ENCODE results near the gene ZNF609.

The ZNF609 gene

DNA sequence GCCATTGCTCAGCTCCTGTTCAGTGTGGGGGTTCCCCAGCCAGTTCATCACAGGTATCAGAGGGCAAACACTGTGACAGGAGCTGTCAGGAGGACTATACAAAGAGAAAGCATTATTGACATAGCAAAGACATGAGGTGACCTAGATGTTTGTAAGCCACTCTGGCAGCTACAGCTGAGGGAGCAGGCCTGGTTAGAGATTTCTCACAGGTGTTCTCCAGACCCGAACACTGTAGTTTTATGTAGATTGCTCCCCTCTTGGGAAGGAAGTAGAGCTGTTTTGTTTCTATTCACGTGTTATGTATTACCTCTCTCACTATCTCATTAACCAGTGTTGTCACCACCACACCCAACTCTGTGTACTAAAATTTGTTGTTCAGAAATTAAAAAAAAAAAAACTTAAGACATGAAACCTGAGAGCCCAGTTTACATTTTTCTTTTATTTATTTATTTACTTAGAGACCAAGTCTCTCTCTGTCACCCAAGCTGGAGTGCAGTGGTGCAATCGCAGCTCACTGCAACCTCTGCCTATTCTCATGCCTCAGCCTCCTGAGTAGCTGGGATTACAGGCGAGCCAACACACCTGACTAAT, 191.3 kb downstream of the ZNF609 start:
- no peak for DNase-seq (ENCODE audit: low spot score)

DNA sequence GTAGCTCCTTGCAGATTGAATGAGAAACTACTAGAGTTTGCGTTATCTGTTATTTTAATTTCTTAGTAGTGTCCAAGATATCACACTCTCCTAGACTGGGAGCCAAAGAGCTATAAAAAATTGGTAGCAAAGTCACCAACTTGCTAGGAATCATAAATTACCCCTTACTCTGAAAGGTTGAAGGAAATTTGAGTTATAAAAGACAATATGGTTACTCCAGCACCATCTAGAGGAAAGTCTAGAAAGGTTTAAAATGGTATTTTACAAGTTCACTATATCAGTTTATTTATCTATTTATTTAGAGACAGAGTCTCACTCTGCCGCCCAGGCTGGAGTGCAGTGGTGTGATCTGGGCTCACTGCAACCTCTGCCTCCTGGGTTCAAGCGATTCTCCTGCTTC, 193.4 kb downstream of the ZNF609 start:
- no peak for DNase-seq (ENCODE audit: low spot score)

DNA sequence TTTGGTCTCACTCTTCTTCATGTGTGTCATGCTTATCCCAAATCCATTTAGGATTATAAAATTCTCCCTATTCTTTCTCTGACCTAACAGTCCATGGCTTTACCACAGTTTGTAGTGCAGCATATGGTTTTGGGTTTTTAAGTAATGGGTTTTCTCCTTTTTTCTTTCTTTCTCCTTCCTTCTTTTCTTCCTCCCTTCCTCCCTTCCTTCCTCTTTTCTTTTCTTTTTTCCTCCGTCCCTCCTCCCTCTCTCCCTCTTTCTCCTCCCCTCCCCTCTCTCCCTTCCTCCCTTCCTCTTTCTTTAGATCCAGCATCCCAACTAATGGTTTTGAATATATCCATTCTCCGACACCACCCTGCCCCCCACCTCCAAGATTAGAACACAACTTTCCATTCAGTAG, 196.1 kb downstream of the ZNF609 start:
- no peak for DNase-seq (ENCODE audit: low spot score)

DNA sequence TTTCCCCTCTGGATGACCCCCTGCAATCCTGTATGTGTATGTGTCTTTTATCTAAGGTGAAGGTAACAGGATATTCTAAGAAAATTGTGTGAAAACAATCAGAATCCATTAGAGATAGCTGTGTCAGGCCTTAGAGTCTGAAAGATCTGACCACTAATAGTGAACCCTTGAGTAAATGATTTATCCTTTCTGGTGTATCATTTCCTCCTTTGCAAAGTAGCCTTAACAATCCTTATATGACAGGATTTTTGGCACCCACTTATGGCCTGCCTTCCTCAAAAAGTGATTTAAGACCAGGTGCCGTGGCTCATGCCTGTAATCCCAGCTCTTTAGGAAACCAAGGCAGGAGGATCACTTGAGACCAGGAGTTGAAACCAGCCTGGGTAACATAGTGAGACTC, 204.8 kb downstream of the ZNF609 start:
- no peak for DNase-seq (ENCODE audit: low spot score)

DNA sequence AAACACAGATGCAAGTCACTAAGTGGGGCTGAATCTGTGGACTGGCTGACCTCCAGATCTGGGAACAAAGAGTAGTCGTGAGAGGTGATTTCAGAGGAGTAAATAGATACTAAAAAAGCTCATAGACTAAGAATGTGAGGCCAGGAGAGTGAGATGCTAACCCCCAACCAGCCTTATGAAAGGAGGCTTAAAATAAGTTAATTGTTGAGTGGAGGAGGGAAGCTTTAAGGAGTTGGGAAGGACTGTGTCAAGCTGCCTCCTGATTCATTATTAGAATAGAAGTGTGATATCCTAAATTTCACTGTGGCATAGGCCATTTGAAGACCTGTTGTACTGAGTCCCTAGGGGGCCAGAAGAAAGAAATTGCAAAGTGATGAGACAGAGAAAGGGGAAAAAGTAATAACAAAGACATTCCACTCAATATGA, 207.4 kb downstream of the ZNF609 start:
- no peak for DNase-seq (ENCODE audit: low spot score)

DNA sequence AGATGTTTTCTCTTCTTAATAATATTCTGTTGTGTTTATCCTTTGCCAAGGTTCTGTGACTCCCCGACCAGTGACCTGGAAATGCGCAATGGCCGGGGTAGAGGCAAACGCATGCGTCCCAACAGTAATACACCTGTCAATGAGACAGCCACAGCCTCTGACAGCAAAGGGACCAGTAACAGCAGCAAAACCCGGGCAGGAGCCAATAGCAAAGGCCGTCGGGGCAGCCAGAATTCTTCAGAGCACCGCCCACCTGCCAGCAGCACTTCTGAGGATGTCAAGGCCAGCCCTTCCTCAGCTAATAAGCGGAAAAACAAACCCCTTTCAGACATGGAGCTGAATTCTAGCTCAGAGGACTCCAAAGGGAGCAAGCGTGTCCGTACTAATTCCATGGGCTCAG, 213.5 kb downstream of the ZNF609 start:
- no peak for DNase-seq (ENCODE audit: low spot score)

DNA sequence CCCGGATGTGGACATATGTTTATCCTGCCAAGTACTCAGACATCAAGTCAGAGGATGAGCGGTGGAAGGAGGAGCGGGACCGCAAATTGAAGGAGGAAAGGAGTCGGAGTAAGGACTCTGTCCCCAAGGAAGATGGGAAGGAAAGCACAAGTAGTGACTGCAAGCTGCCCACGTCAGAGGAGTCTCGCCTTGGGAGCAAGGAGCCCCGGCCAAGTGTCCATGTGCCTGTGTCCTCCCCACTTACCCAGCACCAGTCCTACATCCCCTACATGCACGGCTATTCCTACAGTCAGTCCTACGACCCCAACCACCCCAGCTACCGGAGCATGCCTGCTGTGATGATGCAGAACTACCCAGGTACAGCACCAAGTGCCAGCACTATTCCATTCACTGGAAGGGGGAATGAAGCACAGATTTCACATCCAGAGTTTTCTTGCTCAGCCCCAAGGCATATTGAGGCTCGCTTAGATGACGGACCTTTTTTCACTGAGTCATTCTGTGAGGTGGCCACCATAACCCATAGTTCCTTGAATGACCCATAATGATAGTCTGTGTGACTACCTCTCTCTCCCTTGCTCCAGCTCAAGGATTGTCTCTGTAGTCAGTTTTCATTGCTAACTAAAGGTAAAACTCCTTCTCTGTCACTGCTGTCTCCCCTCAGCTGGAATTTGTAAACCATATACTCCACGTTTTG, 217.9 kb downstream of the ZNF609 start:
- DNase-seq (ENCODE audit: low spot score) = no peak

DNA sequence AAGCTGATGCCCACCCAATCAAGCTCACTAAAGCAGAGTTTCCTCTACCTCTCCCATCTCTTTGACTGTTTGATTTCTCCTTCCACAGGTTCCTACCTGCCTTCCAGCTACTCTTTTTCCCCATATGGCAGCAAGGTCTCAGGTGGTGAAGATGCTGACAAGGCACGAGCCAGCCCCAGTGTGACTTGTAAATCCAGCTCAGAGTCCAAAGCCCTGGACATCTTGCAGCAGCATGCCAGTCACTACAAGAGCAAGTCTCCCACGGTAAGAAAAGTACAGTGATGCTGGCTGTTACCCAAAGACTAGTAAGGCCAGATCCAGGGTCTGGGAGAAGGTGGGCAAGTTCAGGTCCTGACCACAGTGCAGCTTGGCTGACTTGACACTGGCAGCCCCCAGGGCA, 219.7 kb downstream of the ZNF609 start:
- no peak for DNase-seq (ENCODE audit: low spot score)

DNA sequence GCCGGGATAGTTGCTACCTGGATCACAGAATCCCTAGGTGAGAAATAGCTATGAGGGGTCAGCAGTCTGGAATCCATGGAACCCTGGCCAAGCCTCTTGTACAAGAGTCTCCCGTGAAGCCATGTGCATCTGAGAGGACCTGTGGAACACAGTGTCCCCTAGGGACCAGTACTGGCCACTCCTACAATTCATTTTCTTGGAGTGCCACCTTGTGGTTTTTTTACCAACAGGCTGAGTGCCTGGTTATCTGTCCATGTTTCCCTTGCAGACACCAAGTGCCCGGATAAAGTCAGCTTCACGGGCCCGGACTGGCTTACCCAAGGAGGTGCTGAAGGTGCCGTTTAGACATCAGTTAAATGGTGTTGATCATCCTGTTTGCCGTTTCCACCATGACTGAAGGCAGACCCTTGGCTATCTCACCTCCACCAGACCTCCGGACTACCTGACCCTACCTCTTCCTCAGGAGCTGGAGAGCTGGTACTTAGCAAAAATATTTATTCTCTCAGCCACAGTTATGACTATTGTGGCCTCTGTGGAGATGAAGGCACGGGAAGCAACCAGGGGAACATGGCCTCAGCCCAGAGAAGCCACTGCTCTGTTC, 221.1 kb downstream of the ZNF609 start:
- peak; percentile 60 for DNase-seq (ENCODE audit: low spot score)

DNA sequence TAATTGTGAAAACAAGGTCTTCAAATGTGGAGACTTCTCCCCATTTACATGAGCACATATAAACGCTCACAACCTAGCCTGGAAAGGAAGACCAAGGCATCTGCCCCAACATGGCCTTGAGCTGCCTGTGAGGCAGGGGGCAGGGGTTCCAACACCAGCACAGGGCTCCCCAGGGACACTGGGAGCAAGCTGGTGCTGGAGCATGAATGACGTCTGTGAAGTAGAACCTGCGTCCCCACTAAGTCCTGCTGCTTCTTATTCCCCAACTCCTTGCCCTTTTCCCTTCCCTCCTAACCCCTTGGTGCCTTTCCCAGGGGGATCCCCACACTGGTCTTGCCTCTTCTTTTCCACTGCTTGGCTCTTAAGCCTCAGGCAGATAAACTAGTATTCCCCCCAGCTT, 221.9 kb downstream of the ZNF609 start:
- no peak for DNase-seq (ENCODE audit: low spot score)

DNA sequence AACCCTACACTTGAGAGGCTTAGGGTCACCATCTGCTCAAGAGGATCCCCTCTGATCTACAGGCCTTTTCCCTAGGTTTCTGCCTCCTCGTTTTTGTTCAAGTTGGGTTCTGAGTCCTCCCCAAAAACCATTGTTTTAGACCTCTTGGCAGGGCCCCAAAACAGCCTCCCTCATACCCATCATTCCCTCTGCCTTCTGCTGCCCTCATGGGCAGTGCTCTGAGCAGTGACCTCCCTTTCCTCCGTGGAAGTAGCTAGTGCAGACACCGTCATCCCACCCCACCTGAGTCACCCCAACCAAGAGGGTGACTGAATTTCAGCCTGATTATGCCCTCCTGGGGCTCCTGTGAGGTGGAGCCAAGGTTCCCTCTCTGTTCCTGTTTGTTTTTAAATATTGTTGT, 223.0 kb downstream of the ZNF609 start:
- no peak for DNase-seq (ENCODE audit: low spot score)

DNA sequence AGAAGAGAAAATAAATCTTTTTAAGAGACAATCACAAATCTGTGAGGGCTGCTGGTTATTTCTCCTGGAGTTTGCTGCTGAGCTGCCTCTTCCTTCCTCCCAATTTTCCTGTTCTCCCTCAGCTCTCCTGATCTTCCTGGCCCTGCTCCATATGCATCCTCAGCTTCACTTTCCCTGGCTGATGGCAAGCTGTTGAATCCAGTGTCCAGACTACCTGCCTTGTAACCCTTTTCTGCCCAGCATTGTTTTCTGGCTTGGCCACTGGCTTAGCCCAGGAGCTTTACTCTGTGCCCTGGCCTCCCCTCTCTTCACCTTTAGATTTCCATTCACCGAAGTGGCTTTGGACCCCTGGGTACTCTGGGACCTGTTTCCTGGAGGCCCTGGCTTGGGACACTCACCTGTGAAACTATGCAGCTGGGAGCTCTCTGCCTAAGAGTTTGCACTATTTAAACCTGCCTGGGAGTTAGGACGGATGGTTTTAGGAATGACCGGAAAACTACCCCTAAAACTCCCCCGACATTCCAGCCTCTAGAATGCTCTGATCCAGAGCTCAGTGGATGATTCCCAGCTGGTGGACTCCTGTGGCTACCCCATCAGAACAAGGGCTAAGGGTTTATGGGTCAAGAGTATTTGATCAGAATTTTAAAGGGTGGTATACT, 225.0 kb downstream of the ZNF609 start:
- no peak for DNase-seq (ENCODE audit: low spot score)

DNA sequence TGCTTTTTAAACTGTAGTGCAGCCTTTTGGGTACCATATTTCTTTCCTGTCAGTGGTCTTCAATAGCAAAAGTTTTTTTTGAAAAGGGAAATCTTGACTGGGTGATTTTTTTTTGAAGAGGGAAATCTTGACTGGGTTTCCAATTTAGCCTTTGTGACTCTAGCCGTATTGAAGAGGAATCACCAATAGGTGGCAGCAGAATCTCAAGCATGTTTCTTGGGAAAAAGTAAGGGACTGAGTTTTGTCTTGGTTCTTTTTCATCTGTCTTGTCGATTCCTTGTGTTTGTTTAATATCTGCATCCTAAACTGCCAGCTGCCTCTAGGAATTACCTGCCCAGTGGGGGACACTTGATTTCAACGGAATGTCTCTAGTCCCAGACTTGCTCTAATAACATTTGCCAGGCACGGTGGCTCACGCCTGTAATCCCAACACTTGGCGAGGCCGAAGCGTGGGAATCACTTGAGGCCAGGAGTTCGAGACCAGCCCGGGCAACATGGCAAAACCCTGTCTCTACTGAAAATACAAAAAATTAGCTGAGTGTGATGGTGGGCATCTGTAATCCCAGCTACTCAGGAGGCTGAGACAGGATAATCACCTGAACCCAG, 225.9 kb downstream of the ZNF609 start:
- DNase-seq (ENCODE audit: low spot score) = peak; percentile 23

DNA sequence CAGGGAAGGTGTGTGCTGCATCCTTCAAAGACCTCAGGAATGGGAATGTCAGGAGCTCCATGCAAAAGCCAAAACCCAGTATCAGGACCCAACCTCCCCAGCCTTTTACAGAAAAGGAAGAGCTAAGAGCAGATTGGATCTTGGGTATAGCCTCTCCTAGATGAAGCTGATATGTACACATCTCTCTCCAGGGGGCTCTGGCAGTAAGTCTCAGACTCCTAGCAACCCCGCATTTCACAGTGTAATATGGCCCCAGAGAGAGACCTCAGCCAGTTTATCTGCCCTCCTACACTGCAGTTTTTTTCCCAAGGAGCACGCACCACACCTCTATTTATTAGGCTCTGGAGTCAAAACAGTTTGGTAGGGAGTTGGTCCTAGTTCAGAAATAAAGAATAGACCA, 226.8 kb downstream of the ZNF609 start:
- no peak for DNase-seq (ENCODE audit: low spot score)

DNA sequence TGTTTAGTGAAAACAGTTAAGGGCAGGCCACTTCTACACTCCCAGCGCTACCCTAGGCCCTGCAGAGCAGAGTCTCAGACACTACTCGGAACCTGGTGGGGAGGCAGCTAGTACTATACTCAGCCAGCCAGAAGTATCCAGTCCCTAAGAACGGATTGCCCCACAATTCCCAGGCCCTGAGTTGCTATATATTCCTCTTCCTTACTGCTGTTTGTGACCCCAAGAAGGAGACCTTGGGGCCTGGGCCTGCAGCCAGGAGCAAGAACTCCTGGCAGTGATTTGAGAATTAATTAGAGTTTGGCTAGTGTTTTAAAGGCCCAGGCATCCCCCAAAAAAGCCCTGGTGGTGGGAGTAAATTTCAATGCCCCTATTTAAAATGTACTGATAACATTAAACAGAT, 227.3 kb downstream of the ZNF609 start:
- no peak for DNase-seq (ENCODE audit: low spot score)

DNA sequence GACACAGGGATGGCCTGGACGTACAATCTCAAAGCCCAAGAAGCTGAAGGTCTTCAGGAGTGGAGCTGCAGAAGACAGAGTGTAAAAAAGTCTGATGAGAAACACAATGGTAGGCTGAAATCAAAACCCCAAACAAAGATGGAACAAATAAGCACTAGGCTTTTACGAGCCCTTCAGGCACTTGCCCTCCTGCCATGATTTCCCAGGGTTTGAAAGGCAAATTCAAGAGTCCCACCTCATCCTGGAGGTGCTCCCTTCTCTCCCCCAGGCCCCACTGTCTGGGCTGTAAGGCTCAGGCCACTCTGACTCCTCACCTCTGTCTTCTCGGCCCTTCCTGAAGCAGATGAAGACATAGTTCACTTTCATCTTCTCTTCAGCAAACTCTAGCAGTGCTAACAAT, 228.4 kb downstream of the ZNF609 start:
- DNase-seq (ENCODE audit: low spot score) = no peak

DNA sequence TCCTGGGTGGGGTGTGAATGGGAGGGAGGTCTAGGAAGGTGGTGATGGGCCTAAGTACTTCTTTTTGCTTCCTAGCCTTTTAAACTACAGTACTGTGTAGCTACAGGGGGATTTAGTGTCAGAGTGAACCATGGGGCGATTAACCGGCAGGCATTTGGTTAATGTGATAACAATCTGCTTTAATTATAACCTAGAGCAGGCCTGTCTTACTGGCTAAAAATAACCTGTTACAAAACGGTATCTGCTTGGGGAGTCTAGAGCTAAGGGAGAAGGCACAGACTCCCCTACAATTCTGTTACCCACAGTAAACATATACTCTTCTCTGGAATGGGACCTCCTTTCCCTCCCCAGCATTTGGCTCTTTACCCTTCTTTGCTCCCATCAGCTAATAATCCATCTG, 229.6 kb downstream of the ZNF609 start:
- DNase-seq (ENCODE audit: low spot score) = no peak

DNA sequence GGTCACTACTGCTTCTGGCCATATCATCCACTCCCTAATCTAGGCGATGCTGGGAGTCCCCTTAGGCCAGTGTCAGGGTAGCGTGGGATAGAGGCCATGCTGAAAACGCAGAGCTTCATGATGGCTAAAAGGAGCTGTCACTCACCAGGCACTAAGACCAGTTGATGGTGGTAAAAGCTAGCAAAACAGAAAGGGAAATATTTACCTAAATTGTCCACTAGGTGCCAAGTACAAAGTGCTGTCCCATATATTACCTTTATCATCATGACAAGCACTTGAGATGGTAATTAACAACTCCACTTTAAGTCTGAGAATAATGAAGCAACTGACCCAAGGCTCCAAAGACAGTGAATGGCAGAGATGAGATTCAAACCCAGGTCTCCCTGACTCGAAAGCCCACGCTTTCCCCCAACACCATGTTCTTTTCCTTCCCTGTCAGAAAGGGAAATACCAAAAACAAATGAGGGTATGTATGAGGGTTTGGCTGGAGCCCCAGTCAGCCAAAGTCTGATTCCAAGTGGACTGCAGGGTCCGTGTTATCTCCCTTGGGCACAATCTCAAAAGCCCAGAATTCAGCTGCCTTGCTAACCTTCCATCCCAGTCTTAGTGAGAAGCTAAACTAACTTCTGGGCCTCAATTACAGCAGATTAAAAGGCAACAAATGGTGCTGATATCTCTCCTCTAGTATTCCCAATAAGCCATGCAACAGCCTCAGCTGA, 230.4 kb downstream of the ZNF609 start:
- no peak for DNase-seq (ENCODE audit: low spot score)

DNA sequence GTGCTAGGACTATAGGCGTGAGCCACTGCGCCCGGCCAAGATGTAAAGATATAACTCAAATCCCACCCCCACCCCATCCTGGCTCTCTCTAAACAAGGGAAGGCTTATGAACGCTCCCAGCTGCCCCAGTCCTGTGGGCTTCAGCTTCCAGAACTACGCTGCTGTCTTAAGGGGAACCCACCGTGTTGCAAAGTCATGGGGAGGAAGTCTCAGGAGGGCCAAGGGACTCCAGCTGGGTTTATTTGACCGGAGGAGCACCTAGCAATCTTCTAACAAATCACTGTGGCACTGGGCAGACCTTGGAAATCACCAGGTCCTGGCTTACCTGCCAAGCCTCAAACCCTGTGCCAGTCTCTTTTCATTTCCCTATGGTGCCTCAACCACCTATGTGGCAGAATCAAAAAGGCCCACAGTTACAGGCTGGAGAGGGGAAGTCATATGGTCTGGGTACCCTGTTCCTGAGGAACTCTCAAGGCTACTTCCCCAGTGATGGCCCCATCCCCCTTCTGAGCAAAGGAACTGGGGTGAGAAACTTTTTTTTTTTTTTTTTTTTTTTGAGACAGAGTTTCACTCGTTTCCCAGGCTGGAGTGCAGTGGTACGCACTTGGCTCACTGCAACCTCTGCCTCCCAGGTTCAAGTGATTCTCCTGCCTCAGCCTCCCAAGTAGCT, 231.7 kb downstream of the ZNF609 start:
- DNase-seq (ENCODE audit: low spot score) = no peak

DNA sequence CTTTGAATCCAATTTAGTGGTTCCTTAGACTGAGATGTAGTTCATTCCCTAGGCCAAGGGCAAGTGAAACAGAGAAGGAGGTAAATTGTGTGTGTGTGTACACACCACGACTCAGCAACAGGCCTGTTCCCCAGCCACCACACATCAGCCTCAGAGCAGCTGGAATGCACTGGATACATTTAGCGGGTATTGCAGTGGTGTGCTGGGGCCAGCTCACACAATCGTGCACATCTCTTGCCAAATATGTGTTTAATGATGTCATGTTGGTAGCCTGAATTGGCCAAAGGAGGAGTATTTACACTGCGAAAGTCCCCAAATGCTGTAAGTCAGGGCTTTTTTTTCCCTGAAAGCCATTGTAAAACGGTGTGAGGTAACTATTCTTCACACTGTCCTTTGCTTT, 232.8 kb downstream of the ZNF609 start:
- DNase-seq (ENCODE audit: low spot score) = no peak

DNA sequence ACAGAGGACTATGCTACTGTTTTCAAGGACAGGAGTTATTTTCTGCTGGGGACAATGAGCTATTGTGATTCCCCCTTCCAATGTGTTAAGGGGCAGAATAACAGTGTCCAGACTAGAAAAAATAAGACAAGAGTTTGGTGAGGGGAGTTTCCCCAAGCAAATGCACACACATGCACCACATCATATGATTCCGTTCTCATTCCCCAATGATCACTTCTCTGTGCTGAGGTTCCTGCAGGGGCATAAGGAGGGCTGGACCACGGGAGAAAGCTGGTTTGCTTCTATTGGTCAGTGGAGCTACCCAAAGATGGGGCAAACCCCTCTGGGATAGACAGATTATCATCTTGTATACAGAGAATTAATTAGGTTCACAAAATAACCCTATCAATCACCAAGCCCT, 234.4 kb downstream of the ZNF609 start:
- no peak for DNase-seq (ENCODE audit: low spot score)

DNA sequence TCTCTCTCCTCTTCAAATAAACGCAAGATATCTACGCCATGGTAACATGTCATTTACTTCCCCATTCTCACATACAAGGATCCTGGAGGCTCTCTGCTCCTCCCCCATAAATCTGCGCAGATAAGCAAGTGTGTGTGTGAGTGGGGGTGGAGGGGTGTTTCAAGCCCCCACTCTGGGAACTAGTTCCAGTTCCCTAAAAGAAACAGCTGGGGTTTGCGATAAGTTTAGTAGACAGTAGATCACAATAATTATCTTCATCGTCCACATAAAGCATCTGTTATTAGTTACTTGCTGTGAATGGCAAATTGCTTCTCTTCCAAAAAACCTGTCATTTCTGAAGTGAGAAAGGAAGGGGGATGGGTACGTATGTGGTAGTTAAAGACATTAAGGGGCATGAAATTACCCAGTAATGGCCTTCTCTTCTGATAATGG, 235.2 kb downstream of the ZNF609 start:
- DNase-seq (ENCODE audit: low spot score) = no peak

Measured in COLO829 (cell line).